IMR-90 (cell line): Measurements from ENCODE around the gene SNAP91. TPM values are rescaled to one million over a fixed set of nuclear protein-coding genes. Genes with fewer than 3 reads are reported as not detected.

ENCODE experiments used
- ATAC-seq: fragments of 200-7000 bp; cut with Tn5 transposase; 2 replicates; pipeline ENCODE4 v1.9.1; 2020; ENCODE audit warnings: low read depth, mild to moderate bottlenecking, moderate library complexity
- BruUV-seq: library from RNA; stranded (reverse); fragments of 400-500 nt; replicated peaks from 2 replicates; lab custom pipeline; 2021; lab: Mats Ljungman, UMichigan
- CTCF ChIA-PET: fragments of 300-600 bp; formaldehyde crosslinking; extraction: SDS; loops from one replicate; lab custom pipeline; 2021; ENCODE audit warnings: antibody characterized with exemption; lab: Yijun Ruan, JAX
- POLR2A ChIA-PET: fragments of 300-600 bp; sonication (Branson Sonifier 250); formaldehyde crosslinking; loops from one replicate; lab custom pipeline; 2022; ENCODE audit warnings: antibody characterized with exemption; ENCODE audit not compliant: unreplicated experiment; lab: Charles Lee
- DNase-seq: peaks from one replicate; pipeline ENCODE4 v3.0.0; 2013
- H2AFZ ChIP-seq: replicated peaks from 2 replicates; pipeline ENCODE3; 2013; ENCODE audit warnings: low read length, mild to moderate bottlenecking; ENCODE audit not compliant: poor library complexity
- H2AK5ac ChIP-seq: 2 replicates; pipeline ENCODE4 v1.6.1; 2013; ENCODE audit warnings: low read depth, low read length, inconsistent platforms
- H2AK9ac ChIP-seq: replicated peaks from 2 replicates; pipeline ENCODE3; 2013; ENCODE audit warnings: mild to moderate bottlenecking, low read depth, low read length, moderate library complexity; ENCODE audit not compliant: poor library complexity
- H2BK120ac ChIP-seq: 2 replicates; pipeline ENCODE4 v1.6.1; 2013; ENCODE audit warnings: low read depth, low read length, inconsistent platforms
- H2BK15ac ChIP-seq: 3 replicates; pipeline ENCODE4 v1.6.1; 2013; ENCODE audit warnings: low read depth, low read length, inconsistent platforms
- H2BK20ac ChIP-seq: 2 replicates; pipeline ENCODE4 v1.6.1; 2013; ENCODE audit warnings: low read depth, mild to moderate bottlenecking, inconsistent platforms, low read length, moderate library complexity
- H2BK5ac ChIP-seq: 2 replicates; pipeline ENCODE4 v1.6.1; 2013; ENCODE audit warnings: mild to moderate bottlenecking, low read depth, low read length, inconsistent platforms; ENCODE audit not compliant: poor library complexity, severe bottlenecking
- H3K14ac ChIP-seq: replicated peaks from 2 replicates; pipeline ENCODE4 v1.6.1; 2013; ENCODE audit warnings: low read depth, low read length, inconsistent platforms
- H3K18ac ChIP-seq: 2 replicates; pipeline ENCODE4 v1.6.1; 2013; ENCODE audit warnings: low read depth, low read length, control low read depth
- H3K23ac ChIP-seq: 2 replicates; pipeline ENCODE4 v1.6.1; 2013; ENCODE audit warnings: low read depth, low read length, inconsistent platforms
- H3K27ac ChIP-seq: 2 replicates; pipeline ENCODE4 v1.5.1; 2013; ENCODE audit warnings: mild to moderate bottlenecking, control low read depth, low read length; ENCODE audit not compliant: insufficient read depth
- H3K27me3 ChIP-seq: 2 replicates; pipeline ENCODE4 v1.6.1; 2013; ENCODE audit warnings: low read length; ENCODE audit not compliant: control insufficient read depth, insufficient read depth
- H3K36me3 ChIP-seq: 2 replicates; pipeline ENCODE4 v1.6.1; 2013; ENCODE audit warnings: low read length, mixed read lengths; ENCODE audit not compliant: control insufficient read depth, insufficient read depth
- H3K4ac ChIP-seq: 2 replicates; pipeline ENCODE4 v1.6.1; 2013; ENCODE audit warnings: low read depth, low read length, inconsistent platforms
- H3K4me1 ChIP-seq: 2 replicates; pipeline ENCODE4 v1.6.1; 2013; ENCODE audit warnings: low read length, mixed read lengths; ENCODE audit not compliant: control insufficient read depth, insufficient read depth
- H3K4me2 ChIP-seq: 2 replicates; pipeline ENCODE4 v1.6.1; 2013; ENCODE audit warnings: low read depth, mild to moderate bottlenecking, control low read depth, low read length, moderate library complexity
- H3K4me3 ChIP-seq: 2 replicates; pipeline ENCODE4 v1.5.1; 2013; ENCODE audit warnings: low read depth, mild to moderate bottlenecking, control low read depth, low read length, moderate library complexity; ENCODE audit not compliant: insufficient read depth
- H3K56ac ChIP-seq: 2 replicates; pipeline ENCODE4 v1.6.1; 2013; ENCODE audit warnings: low read length, inconsistent platforms; ENCODE audit not compliant: insufficient read depth; ENCODE audit errors: extremely low read depth
- H3K79me1 ChIP-seq, 2 experiments: 2 replicates each; pipeline ENCODE4 v1.6.1; 2013; ENCODE audit warnings: low read length in 2 of 2, inconsistent platforms in 1 of 2, low read depth in 1 of 2
- H3K9ac ChIP-seq: 2 replicates; pipeline ENCODE4 v1.6.1; 2013; ENCODE audit warnings: low read depth, low read length, control low read depth
- H3K9me1 ChIP-seq: 2 replicates; pipeline ENCODE4 v1.6.1; 2013; ENCODE audit warnings: low read length, inconsistent platforms; ENCODE audit not compliant: insufficient read depth
- H3K9me3 ChIP-seq: 2 replicates; pipeline ENCODE4 v1.6.1; 2013; ENCODE audit warnings: low read length; ENCODE audit not compliant: control insufficient read depth, insufficient read depth
- H4K20me1 ChIP-seq: 2 replicates; pipeline ENCODE4 v1.6.1; 2013; ENCODE audit warnings: low read length, inconsistent platforms; ENCODE audit not compliant: insufficient read depth
- H4K5ac ChIP-seq: 2 replicates; pipeline ENCODE4 v1.6.1; 2013; ENCODE audit warnings: mild to moderate bottlenecking, low read depth, low read length, control low read depth
- H4K8ac ChIP-seq, 2 experiments: 2 replicates each; pipeline ENCODE4 v1.6.1; 2013; ENCODE audit warnings: low read depth in 2 of 2, low read length in 2 of 2, control low read depth in 1 of 2, inconsistent platforms in 1 of 2
- H4K91ac ChIP-seq: 2 replicates; pipeline ENCODE4 v1.6.1; 2013; ENCODE audit warnings: low read depth, low read length, inconsistent platforms; ENCODE audit not compliant: insufficient read depth
- MAZ ChIP-seq: IDR thresholded peaks from 2 replicates; pipeline ENCODE4 v1.6.1; 2012; ENCODE audit warnings: low read depth, mild to moderate bottlenecking, low read length, improper control_type of control experiment, moderate library complexity, borderline replicate concordance
- dilution Hi-C: fragments of 300-500 bp; cut with HindIII; formaldehyde crosslinking; loops from one replicate; pipeline ENCODE4 v1.14.3; 2018; ENCODE audit warnings: low sequenced_read_pairs; ENCODE audit not compliant: unreplicated experiment
- in situ Hi-C: fragments of 300-500 bp; cut with MboI; formaldehyde crosslinking; loops from 3 replicates; pipeline ENCODE4 v1.14.3; 2019; ENCODE audit warnings: low sequenced_read_pairs, inconsistent platforms, mixed read lengths
- intact Hi-C: fragments of 100-400 bp; cut with micrococcal nuclease; formaldehyde crosslinking; loops from 2 replicates; pipeline ENCODE4 v1.10.0; 2022
- polyA plus RNA-seq, 3 experiments: library from polyadenylated mRNA; depleted of rRNA; stranded (reverse); fragments of >200 nt; gene quantifications; 2 replicates each; pipeline ENCODE4 v1.2.3, GENCODE V29; 2012; ENCODE audit warnings: low replicate concordance in 1 of 3
- total RNA-seq: library from RNA; depleted of rRNA; stranded (reverse); fragments of >200 nt; gene quantifications from 2 replicates; pipeline ENCODE4 v1.2.3, GENCODE V29; 2012

The SNAP91 gene
- total and polyA plus RNA-seq, 2 of the 4 experiments (the other 2 are of a cell fraction) = not detected

GRCh38 chr6:83589076-83589475 is 119.8 kb downstream of the SNAP91 start:
- Histone ChIP-seq H3K18ac (no peak overlapping the region), H2BK5ac (no peak overlapping the region), H2AK9ac (no peak overlapping the region), H2BK15ac (no peak overlapping the region), H4K8ac (no peak overlapping the region), H3K14ac (no peak overlapping the region), H3K56ac (no peak overlapping the region), H3K4ac (no peak overlapping the region), H3K9ac (no peak overlapping the region), H3K27ac (no peak overlapping the region), H3K4me2 (no peak overlapping the region), H3K36me3 (no peaks in the 10 kb centered on the region), H2BK20ac (no peak overlapping the region), H2AK5ac (no peak overlapping the region), H3K23ac (no peak overlapping the region), H3K4me3 (no peak overlapping the region), H3K9me3 (no peaks in the 10 kb centered on the region), H4K5ac (no peak overlapping the region), H3K4me1 (no peaks in the 10 kb centered on the region; the same call in 1 of the 2 replicates), H4K20me1 (no peaks in the 10 kb centered on the region), H2AFZ (no peak overlapping the region), H3K9me1 (no peaks in the 10 kb centered on the region; the same call in 1 of the 2 replicates), H3K27me3 (no peaks in the 10 kb centered on the region), H3K79me1 (no peaks in the 10 kb centered on the region), H2BK120ac (no peak overlapping the region), H4K91ac (no peak overlapping the region)
- in situ Hi-C loops (no loop called here), dilution Hi-C loops (no loop called here), intact Hi-C loops (no loop called here)
- DNase-seq (no peak), ATAC-seq (no peak)
- ChIA-PET POLR2A (no interaction called here), CTCF (interaction anchor here (0.6 kb wide), 1 partner anchor 473 kb away, joined by 5 read pairs; no protein-coding TSS in a partner anchor)
- BruUV-seq = no TSS peak
- TF ChIP-seq MAZ = no peak
